Bronchial epithelial cell (primary cell): ENCODE results near the gene CDR2. TPM values are rescaled to one million over a fixed set of nuclear protein-coding genes. Genes with fewer than 3 reads are reported as not detected.

Source experiments
- DNase-seq: peaks from one replicate; pipeline ENCODE4 v3.0.0-alpha.2; 2010; ENCODE audit warnings: low read depth
- FAIRE-seq: peaks from 2 replicates; lab custom pipeline; 2011; peaks lifted over from hg19 to GRCh38; lab: Jason Lieb, UNC
- H3K27me3 ChIP-seq: 2 replicates; pipeline ENCODE4 v1.5.1; 2011; ENCODE audit warnings: low read length; ENCODE audit not compliant: control insufficient read depth, insufficient read depth
- H3K36me3 ChIP-seq: 2 replicates; pipeline ENCODE4 v1.5.1; 2011; ENCODE audit warnings: low read length; ENCODE audit not compliant: control insufficient read depth, insufficient read depth
- H3K4me3 ChIP-seq: 2 replicates; pipeline ENCODE4 v1.5.1; 2011; ENCODE audit warnings: mild to moderate bottlenecking, low read depth, low read length, control low read depth
- total RNA-seq: library from RNA; depleted of rRNA; stranded (reverse); fragments of >200 nt; gene quantifications from 2 replicates; pipeline ENCODE4 v1.2.1, GENCODE V29; 2014
- TF ChIP-seq, protein P1 (sequence below): IDR thresholded peaks from 2 replicates; pipeline ENCODE4 v1.5.1; 2011; ENCODE audit warnings: mild to moderate bottlenecking, moderate library complexity, low read length, control low read depth, inconsistent platforms; ENCODE audit not compliant: insufficient read depth, severe bottlenecking

The CDR2 gene
- total RNA-seq, 1 donor from 2014 or later: 25.3 TPM

DNA sequence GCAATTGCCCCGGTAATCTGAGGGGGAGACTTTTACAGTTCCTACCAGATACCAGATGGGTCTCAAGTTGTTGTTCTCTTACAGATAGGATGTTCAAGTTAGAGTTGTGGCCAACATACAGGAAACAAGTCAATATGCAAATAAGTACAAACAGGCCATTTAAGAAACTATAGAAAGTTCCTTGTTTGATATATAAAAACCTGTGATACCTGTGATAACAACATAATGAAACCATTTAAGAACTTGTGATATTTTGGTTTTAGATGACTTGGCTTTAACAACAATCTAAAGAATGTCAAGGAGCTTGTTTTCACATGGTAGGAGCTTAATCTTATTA is 16.8 kb downstream of the CDR2 start:
- H3K27me3 ChIP-seq: no peaks in the 10 kb centered on the region
- no peak for FAIRE-seq
- TF ChIP-seq, protein P1, sequence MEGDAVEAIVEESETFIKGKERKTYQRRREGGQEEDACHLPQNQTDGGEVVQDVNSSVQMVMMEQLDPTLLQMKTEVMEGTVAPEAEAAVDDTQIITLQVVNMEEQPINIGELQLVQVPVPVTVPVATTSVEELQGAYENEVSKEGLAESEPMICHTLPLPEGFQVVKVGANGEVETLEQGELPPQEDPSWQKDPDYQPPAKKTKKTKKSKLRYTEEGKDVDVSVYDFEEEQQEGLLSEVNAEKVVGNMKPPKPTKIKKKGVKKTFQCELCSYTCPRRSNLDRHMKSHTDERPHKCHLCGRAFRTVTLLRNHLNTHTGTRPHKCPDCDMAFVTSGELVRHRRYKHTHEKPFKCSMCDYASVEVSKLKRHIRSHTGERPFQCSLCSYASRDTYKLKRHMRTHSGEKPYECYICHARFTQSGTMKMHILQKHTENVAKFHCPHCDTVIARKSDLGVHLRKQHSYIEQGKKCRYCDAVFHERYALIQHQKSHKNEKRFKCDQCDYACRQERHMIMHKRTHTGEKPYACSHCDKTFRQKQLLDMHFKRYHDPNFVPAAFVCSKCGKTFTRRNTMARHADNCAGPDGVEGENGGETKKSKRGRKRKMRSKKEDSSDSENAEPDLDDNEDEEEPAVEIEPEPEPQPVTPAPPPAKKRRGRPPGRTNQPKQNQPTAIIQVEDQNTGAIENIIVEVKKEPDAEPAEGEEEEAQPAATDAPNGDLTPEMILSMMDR: no peak
- no peak for DNase-seq
- no peak overlapping the region for H3K4me3 ChIP-seq
- peaks cover 7% of the 10 kb centered on the region for H3K36me3 ChIP-seq

DNA sequence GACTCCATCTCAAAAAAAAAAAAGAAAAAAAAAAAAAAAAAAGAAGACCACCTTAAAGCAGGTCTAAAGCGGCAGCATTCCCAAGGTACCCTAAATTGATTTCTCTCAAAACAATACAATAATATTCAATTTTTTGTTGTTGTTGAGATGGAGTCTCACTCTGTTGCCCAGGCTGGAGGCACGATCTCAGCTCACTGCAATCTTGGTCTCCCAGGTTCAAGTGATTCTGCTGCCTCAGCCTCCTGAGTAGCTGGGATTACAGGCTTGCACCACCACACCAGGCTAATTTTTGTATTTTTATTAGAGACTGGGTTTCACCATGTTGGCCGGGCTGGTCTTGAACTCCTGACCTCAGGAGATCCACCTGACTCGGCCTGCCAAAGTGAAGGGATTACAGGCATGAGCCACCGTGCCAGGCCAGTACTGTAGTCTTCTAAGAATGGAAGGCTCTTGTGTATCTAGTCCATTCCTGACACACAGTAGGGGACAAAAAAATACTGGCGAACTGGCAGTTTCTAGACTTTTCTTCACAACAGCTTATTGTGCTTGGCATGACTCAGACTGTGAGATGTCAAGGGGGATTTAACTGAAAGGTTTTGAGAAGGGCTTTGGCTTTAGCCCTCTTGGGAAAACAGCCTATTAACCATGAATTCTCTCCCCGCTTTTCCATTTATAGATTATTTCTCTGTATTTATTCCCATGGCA is 17.3 kb downstream of the CDR2 start:
- TF ChIP-seq, protein P1: no peak
- Histone ChIP-seq H3K27me3 (no peaks in the 10 kb centered on the region), H3K36me3 (peaks cover 7% of the 10 kb centered on the region), H3K4me3 (no peak overlapping the region)
- no peak for FAIRE-seq
- no peak for DNase-seq

DNA sequence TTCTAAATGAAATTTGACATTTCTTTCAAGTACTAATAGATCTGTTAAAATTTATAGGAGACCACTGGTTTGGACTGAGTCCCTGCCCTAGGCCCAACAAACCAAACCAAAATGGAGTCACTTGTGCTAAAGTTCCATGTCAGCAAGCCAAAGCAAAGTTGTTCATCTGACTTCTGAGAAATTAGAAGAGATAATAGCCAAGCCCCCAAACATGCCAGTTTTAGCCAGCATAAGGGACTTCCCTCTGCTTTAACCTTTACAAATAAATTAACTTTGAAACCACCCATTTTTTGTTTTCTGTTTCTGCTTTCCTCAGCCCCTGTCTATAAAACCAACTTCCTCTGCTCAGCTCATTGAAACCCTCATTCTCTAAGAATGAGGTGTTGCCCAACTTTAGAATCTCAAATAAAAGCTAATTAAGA is 18.9 kb downstream of the CDR2 start:
- FAIRE-seq (no peak), DNase-seq (no peak)
- no peaks in the 10 kb centered on the region for H3K27me3 ChIP-seq
- H3K4me3 ChIP-seq: no peak overlapping the region
- H3K36me3 ChIP-seq: peaks cover 4% of the 10 kb centered on the region
- TF ChIP-seq, protein P1: no peak

DNA sequence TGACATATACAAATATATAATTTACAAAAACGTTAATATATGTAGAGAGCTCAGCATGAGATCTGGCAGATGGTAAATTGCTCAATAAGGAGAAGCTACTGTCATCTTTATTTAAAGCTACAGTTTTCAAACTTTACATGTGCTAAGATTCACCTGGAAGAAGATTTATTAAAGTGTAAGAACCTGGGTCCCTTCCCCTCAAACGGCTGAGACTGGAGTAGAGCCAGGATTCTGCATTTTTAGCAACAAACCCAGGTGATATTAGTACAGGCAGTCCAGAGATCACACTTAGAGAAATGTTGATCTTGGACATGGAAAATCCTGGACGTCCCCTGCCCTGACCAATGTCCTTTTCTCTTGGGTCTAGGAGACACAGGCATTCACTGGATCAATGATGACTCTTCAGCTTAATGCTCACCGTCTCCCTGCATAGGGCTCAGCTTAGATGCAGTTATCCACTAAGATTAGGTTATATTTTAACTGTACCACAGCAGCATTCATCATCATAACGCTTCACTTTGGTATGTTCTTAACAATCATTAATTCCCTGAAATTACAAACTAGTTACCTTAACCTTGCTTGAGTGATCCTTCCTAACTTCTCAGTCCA is 20.4 kb downstream of the CDR2 start:
- Histone ChIP-seq H3K36me3 (peaks cover 2% of the 10 kb centered on the region), H3K4me3 (no peak overlapping the region), H3K27me3 (no peaks in the 10 kb centered on the region)
- DNase-seq (no peak), FAIRE-seq (no peak)
- TF ChIP-seq, protein P1: no peak

DNA sequence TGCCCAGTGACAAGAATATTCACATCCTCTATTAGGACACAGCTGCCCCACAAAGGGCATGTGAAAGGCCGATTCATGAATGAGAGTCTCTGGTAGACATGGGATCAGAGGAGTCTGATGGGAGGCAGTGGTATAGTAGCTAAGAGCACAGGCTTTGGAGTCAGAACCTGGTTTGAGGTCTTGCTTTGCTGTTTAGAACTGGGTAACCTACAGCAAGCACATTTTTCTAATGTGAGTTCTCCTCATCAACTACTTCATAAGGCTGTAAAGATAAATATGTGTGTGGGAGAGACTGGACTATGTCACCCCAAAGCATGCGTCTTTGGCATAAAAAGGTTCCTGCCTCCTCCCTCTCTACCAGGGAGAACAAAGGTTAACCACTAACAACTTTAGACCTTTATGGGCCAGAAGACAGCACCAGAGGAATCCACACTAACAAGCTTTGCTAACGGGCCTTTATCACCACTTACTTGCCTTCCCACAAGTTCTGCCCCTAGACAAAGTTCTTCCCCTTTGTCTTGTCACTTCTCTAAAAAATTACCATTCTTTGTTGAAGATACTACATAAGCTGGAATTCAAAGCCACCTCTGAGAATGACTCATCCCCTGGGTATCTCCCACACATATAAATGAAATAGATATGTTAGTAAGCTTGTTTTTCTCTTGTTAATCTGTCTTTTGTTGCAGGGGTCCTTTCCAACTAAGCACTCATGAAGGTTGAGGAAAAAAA is 21.1 kb downstream of the CDR2 start:
- FAIRE-seq: no peak
- TF ChIP-seq, protein P1: no peak
- Histone ChIP-seq H3K36me3 (peaks cover 2% of the 10 kb centered on the region), H3K27me3 (no peaks in the 10 kb centered on the region), H3K4me3 (no peak overlapping the region)
- peak; percentile 64 for DNase-seq
